Measurements from ENCODE around the gene EHBP1L1. TPM values are rescaled to one million over a fixed set of nuclear protein-coding genes. Genes with fewer than 3 reads are reported as not detected.

The EHBP1L1 gene
- total RNA-seq, 1 donor from 2014 or later, result 9.7 TPM

DNA sequence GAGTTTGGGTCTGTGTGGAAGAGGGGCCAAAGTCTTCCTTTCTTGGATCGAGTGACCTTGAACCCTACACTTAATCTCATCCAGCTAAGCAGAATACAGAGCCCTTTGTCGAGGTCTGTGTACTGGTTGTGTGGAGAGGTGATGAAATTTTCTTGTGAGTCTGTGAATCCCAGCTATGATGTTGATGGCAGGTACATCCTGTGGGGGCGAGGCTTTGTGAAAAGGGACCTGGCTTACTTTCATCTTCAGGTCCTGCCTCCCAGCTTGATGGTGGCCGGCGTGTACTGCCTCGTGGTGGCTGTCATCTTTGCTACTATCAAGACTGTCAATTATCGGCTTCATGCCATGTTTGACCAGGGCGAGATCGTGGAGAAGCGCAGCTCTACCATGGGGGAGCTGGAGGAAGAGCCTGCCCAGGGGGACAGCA, 40.7 kb downstream of the EHBP1L1 start:
- DNase-seq, result no peak

DNA sequence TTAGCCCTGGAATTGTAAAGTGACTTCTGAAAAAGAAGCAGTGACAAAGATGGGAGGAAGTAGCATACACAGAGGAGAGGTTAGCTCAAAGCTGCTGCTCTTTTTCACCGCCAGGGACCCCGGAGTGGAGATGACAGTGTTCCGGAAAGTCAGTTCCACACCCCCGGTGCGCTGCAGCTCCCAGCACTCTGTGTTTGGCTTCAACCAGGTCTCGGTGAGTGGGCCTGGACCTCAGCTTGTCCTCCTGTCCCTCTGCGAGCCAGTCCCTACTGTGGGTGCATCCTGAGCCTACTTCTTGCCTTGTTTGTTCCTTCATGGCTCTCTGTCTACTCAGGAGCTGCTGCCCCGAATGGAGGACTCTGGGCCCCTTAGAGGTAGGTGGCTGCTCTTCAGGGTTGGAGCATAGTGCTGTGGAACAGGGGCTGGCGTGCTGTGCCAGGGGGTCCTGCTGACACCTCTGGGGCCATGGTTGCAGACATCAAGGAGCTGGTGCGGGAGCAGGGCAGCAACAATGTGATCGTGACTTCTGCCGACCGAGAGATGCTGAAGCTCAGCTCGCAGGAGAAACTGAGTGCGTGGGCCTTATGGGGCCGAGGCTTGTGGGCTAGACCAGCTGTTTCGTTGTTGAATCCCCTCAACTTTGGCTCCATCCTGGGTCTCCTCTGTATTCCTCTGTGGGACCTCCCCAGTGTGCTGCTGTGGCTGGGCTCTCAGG, 41.4 kb downstream of the EHBP1L1 start:
- DNase-seq, result no peak

DNA sequence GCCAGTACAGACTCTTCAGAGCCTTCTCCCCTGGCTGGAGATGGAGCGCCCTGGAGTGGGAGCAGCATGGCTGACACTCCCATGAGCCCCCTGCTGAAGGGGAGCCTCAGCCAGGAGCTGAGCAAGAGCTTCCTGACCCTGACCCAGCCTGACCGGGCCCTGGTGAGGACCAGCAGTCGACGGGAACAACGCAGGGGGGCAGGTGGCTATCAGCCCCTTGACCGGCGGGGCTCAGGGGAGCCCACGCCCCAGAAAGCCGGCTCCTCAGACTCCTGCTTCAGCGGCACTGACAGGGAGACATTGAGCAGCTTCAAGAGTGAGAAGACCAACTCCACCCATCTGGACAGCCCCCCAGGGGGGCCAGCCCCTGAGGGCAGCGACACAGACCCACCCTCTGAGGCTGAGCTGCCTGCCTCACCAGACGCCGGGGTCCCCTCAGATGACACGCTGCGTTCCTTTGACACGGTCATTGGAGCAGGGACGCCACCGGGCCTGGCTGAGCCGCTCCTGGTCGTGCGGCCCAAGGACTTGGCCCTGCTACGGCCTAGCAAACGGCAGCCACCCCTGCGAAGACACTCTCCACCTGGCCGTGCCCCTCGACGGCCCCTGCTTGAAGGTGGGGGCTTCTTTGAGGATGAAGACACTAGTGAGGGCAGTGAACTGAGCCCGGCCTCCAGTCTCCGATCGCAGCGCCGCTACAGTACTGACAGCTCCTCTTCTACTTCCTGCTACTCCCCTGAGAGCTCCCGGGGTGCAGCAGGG, 42.3 kb downstream of the EHBP1L1 start:
- no peak for DNase-seq

DNA sequence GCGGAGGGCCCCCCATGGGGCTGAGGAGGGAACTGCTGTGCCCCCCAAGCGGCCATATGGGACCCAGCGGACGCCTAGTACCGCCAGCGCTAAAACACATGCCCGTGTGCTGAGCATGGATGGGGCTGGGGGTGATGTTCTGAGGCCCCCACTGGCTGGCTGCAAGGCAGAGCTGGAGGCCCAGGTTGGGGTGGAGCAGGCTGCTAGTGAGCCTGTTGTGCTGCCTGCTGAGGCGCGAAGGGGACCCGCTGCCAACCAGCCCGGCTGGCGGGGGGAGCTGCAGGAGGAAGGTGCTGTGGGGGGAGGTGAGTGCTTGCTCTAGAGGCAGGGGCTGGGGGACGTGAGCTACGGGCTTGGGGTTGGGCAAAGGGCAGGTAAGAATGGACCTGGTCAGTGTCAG, 42.9 kb downstream of the EHBP1L1 start:
- DNase-seq, result no peak

DNA sequence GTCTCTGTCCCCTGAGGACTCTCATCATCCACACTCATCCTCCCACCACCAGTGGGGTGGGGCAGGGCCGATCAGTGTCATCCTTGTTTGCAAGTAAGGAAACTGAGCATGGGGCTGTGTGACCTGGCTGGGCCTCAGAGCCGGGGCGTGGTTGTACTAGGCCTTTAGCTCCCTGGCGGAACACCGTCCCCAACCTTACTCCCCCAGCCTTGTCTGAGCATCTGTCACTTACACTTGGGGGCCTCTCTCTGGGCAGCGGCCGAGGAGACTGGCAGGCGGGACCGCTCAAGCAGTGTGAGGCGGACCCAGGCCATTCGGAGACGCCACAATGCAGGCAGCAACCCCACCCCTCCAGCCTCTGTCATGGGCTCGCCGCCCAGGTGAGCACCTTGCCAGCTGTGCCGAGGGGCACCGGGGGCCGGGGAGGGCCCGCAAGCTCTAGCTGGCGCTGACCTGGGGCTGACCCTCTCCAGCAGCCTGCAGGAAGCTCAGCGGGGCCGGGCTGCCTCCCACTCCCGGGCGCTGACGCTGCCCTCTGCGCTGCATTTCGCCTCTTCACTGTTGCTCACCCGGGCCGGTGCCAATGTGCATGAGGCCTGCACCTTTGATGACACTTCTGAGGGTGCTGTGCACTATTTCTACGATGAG, 43.6 kb downstream of the EHBP1L1 start:
- no peak for DNase-seq

DNA sequence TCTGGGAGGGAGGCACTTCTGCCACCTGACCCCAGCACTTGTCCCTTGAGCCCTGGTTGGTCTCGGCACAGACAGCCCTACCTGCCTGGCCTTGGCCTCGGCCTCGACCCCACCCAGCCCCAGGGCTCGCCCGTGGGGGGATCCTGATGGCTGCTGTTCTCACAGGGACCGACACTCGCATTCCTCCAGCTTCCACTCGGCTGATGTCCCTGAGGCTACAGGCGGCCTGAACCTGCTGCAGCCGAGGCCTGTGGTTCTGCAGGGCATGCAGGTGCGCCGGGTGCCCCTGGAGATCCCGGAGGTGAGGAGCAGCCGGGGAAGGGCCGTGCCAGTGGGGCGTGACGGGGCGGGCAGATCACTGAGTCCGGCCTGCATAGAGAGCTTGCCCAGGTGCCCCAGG, 44.8 kb downstream of the EHBP1L1 start:
- no peak for DNase-seq

DNA sequence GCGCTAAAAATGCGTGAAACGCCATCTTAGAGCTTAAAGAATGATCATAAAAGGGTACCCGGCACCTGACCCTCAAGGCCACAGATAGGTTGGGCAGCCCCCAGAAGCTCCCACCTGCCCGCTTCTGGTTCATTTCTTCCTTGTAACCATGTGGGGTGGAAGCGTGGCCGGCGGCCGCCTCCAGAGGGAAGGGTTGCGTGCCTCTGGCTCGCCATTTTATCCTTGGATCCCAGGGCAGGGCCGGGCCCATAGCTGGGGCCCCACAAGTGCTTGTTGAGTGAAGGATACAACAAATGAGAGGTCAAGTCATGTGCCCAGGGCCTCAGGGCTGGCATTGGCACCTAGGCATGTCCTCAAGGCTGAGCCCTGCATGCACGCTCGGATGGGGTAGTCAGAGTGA, 45.6 kb downstream of the EHBP1L1 start:
- DNase-seq, result no peak

DNA sequence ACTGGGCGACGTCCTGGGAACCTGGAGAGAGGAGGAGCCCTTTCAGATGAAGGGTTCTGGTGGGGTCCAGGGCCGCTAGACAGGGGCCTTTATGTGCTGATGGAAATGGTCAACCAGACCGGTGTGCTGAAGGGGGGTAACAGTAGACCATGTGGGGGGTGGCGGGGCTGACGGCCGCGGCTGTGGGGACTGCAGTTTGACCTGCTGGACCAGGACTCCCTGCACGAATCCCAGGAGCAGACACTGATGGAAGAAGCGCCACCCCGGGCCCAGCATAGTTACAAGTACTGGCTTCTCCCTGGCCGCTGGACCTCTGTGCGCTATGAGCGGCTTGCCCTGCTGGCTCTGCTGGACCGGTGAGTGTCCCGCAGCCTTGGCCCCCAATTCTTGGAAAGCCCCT, 46.2 kb downstream of the EHBP1L1 start:
- DNase-seq, result no peak

DNA sequence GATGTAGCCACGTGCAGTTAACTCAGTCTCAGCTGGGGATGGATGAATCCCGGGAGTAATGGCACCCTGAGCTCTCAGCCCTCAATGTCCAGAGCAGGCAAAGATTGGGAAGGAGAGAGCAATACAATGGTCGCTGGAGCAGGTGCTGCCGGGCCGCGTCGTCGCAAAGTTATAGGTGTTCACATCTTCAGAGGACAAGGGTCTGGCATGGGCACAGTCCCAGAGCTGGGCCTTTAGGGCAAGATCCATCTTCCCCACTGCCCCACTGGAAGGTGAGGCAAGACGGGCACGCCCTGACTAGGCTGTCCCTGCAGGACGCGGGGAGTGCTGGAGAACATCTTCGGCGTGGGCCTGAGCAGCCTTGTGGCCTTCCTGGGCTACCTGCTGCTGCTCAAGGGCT, 47.3 kb downstream of the EHBP1L1 start:
- no peak for DNase-seq

DNA sequence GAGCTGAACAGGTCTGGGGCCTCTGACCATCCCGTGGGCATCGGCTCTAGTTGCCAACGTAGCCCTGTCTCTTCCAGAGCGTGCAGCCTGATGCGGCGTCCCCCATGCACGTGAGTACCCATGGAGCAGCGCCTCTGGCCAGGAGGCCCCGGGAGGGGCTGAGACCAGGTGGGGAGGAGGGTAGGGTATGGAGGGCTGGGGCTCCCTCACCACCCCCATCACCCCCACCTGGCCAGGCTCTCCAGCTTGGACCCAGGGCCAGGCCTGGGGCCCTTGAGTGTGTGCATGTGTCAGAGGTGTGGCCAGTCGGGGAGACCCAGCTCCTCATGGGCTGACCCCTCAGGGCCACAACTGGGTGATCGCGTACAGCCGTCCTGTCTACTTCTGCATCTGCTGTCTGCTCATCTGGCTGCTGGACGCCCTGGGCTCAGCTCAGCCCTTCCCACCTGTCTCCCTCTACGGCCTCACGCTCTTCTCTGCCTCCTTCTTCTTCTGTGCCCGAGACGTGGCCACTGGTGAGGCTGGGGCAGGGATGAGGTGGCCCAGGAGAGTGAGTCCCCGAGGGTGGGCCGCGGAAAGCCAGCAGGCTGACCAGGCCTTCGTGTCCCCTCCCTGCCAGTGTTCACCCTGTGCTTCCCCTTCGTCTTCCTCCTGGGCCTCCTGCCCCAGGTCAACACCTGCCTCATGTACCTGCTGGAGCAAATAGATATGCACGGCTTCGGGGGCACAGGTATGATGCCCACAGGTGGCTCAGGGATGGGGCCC, 48.2 kb downstream of the EHBP1L1 start:
- no peak for DNase-seq

DNA sequence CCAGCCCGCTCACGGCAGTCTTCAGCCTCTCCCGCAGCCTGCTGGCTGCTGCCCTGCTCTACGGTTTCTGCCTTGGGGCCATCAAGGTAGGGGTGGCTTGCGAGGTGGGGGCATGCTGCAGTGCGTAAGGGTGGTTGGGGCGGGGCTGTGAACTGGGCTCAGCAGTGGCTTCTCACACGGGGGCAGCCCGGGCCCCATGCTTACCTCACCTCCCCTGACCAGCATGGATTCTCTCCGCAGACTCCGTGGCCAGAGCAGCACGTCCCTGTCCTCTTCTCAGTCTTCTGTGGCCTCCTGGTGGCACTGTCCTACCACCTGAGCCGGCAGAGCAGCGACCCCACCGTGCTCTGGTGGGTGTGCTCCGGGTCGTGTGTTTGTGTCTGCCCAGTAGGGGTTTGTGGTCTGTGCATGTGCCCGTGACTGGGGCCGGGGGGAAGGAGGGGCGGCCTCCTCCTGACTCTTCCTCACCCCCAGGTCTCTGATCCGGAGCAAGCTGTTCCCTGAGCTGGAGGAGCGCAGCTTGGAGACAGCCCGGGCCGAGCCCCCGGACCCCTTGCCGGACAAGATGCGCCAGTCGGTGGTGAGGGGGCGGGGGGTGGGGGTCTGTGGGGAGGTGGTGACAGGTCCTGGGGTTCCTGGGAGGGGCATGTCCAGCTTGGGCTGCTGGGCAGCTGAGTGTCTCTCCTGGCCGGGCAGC, 49.2 kb downstream of the EHBP1L1 start:
- no peak for DNase-seq

DNA sequence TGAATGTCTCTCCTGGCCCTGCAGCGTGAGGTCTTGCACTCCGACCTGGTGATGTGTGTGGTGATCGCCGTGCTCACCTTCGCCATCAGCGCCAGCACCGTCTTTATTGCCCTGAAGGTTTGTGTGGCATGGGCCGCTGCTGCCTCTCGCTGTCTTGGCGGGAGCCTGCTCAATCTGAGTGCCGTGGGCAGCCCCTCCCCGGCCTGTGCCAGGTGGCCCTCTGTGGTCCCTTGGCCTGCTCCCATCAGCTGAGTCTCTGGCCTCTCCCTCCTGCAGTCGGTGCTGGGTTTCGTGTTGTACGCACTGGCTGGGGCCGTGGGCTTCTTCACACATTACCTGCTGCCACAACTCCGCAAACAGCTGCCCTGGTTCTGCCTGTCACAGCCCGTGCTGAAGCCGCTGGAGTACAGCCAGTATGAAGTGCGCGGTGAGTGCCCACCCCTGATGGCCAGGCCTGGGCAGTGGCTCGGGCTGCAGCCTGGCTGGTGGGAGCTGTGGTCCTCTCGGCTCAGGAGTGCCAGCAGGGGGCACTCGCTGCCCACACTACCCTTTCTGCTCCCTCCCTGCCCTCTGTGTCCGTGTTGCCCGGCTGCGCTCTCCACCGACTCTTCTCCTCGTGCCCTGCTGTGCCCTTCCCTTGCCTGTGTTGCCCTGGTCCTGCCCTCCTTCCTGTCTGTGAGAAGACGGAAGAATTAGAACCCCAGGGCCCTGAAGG, 49.9 kb downstream of the EHBP1L1 start:
- DNase-seq, result no peak

DNA sequence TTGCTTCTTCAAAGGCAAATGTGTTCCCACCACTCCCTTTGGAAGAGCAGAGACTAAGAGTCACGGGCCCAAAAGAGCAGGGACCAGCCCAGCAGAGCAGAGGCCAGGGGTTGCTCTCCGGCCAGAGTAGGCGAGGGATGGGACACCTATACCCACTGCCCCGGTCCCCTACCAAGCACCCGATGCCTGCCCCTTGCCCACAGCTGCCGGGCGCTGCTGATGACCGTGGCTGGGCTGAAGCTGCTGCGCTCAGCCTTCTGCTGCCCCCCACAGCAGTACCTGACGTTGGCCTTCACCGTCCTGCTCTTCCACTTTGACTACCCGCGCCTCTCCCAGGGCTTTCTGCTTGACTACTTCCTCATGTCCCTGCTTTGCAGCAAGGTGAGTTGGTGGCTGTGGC, 51.3 kb downstream of the EHBP1L1 start:
- DNase-seq, result no peak

DNA sequence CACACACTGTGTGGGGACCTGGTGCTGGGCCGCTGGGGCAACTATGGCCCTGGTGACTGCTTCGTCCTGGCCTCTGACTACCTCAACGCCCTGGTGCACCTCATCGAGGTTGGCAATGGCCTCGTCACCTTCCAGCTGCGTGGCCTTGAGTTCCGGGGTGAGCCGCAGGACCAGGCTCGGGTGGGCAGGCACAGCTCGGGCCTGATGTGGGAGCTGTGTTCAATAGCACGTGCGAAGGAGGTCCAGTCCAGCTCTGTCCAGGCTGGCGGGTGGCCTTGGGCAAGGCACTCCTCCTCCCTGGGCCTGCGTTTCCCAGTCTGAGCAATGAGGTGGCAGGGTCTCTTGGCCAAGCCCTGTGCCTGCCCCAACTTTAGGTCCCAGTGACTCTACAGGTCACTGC, 53.7 kb downstream of the EHBP1L1 start:
- DNase-seq, result no peak

DNA sequence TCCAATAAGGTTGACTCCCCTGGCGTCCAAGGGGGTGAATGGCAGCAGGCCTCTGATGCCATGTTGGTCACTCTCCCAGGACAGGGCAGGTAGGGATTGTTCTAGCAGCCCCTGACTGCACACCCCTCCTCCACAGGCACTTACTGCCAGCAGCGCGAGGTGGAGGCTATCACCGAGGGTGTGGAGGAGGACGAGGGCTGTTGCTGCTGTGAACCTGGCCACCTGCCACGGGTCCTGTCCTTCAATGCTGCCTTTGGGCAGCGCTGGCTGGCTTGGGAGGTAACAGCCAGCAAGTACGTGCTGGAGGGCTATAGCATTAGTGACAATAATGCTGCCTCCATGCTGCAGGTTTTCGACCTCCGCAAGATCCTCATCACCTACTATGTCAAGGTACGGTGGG, 54.4 kb downstream of the EHBP1L1 start:
- no peak for DNase-seq

DNA sequence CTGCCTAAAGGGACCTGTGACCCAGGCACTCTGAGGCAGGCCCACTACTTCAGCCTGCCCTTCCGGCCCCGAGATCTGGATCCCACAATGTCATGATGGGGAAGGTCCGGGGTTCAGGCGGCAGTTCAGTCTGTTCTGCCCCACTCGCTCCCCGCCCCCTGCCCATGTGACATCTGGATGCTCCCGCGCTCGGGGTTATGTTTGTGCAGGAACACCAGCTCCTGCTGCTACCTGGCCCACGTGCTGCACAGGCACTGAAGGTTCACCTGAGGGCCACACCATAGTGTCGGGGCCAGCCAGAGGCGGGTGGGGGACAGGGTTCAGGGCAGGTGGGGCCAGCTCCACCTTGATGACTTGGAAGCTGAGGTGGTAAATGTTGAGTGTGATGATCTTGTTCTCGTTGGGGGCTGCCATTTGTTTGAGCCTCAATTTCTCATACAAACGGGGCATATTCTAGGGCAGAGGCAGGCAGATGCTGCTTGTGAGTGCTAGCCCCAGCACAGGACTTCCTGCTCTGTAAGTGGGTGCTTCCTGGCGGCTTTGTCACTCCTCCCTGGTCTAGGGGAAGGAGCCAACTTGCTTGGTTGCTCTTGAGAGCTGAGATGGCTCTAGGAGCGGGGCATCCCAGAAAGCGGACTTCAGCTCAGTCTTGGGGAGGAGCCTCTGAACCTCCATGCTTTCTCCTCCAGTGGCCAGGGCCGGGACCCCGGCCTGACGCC, 57.7 kb downstream of the EHBP1L1 start:
- no peak for DNase-seq

DNA sequence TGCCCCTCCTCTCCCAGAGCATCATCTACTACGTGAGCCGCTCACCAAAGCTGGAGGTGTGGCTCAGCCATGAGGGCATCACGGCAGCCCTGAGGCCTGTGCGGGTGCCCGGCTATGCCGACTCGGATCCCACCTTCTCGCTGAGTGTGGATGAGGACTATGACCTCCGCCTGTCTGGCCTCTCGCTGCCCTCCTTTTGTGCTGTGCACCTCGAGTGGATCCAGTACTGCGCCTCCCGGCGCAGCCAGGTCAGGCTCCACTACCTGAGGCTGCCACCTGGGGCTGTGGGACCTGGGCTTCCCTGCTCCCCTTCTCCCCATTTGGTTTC, 58.2 kb downstream of the EHBP1L1 start:
- DNase-seq, result no peak

DNA sequence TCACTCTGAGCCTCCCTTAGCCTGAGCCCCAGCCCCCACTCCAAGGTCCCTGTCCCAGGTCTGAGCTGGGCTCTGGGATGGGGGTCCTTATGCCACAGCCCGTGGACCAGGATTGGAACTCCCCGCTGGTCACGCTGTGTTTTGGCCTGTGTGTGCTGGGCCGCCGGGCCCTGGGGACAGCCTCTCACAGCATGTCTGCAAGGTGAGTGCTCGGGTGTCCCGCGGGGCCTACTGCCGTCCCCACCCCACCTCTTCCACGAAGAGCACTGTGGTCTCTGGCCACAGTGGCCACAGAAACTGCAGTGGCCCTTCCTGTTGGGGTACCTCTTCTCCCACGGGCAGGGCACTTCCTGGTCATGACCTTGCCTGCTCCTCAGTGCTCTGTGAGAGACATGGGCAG, 58.6 kb downstream of the EHBP1L1 start:
- no peak for DNase-seq

DNA sequence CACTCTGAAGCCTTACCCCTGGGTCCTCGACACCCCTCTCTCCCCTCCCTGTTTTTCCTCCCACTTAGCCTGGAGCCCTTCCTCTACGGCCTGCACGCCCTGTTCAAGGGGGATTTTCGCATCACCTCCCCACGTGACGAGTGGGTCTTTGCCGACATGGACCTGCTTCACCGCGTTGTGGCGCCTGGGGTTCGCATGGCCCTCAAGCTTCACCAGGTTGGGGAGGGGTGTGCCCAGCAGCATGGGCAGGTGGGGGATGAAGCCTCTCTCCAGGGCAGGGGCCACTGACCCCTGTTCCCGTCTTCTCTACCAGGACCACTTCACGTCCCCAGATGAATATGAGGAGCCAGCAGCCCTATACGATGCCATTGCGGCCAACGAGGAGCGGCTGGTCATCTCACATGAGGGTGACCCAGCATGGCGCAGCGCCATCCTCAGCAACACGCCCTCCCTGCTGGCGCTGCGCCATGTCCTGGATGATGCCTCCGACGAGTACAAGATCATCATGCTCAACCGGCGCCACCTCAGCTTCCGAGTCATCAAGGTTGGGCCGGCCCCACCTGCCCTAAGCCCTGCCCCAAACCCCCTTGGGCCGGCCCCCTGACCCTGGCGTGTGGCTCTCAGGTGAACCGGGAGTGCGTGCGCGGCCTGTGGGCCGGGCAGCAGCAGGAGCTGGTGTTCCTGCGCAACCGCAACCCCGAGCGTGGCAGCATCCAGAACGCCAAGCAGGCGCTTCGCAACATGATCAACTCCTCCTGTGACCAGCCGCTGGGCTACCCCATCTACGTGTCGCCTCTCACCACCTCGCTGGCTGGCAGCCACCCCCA, 59.3 kb downstream of the EHBP1L1 start:
- DNase-seq, result no peak

Measured in occipital lobe (tissue), 2 donors.